ENCODE measurements around the gene CELF4.
A peak's percentile ranks its signal among the peaks of the same experiment; 100 is the strongest.

CELF4 gene

DNA sequence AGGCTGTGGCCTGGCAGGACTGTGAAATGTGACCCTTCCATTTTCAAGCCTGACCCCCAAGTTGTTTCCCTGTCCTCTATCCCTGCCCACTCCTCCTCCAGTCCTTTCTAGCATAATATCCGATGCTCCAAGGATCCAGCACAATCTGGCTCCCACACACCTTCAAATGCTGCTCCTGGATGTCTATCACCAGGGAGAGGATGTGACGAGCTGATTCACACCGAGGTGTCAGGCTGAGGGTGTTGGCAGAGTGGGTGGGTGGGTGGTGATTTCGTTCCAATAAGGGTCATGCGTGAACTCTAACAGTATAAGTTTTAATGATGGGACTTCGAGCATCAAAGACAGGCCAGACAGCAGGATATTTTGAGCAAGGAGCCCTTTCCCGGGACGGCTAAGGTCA lies 107.8 kb downstream of the CELF4 start:
- Mint-ChIP-seq H3K9me3 (no peaks in the 10 kb centered on the region), H3K36me3 (ENCODE audit: low read depth) (no peaks in the 10 kb centered on the region), H3K4me3 (no peak overlapping the region), H3K4me1 (ENCODE audit: low read depth) (no peaks in the 10 kb centered on the region), H3K27ac (no peak overlapping the region), H3K27me3 (ENCODE audit: low read depth) (no peaks in the 10 kb centered on the region)
- no peak for DNase-seq (ENCODE audit: low spot score)

DNA sequence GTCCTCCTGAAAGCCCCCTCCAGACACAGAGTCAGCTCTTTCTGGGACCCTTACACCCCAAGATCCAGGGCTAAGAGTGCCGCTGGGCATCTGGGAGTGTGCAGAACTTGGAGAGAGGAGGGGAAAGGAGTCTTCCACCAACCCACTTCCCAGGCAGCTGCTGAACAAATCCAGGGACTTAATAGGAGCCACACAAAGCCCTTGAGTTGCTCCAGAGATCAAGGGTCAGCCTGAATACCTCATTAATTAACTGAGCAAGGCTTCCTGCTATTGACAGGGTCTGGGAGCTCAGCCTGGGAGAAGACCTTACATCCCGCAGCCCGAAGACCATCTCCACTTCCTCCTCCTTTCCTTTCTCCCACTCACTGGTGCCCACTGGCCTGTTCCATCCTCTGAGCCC lies 108.3 kb downstream of the CELF4 start:
- no peak for DNase-seq (ENCODE audit: low spot score)
- no peak overlapping the region for H3K27ac Mint-ChIP-seq
- H3K9me3 Mint-ChIP-seq, result no peaks in the 10 kb centered on the region
- H3K36me3 Mint-ChIP-seq (ENCODE audit: low read depth), result no peaks in the 10 kb centered on the region
- no peaks in the 10 kb centered on the region for H3K27me3 Mint-ChIP-seq (ENCODE audit: low read depth)
- H3K4me1 Mint-ChIP-seq (ENCODE audit: low read depth), result no peaks in the 10 kb centered on the region
- no peak overlapping the region for H3K4me3 Mint-ChIP-seq

GRCh38 chr18:37456873-37457272 lies 108.7 kb downstream of the CELF4 start:
- no peaks in the 10 kb centered on the region for H3K9me3 Mint-ChIP-seq
- no peaks in the 10 kb centered on the region for H3K36me3 Mint-ChIP-seq (ENCODE audit: low read depth)
- no peaks in the 10 kb centered on the region for H3K4me1 Mint-ChIP-seq (ENCODE audit: low read depth)
- H3K27ac Mint-ChIP-seq, result no peak overlapping the region
- no peak for DNase-seq (ENCODE audit: low spot score)
- no peaks in the 10 kb centered on the region for H3K27me3 Mint-ChIP-seq (ENCODE audit: low read depth)
- H3K4me3 Mint-ChIP-seq, result no peak overlapping the region

- no peaks in the 10 kb centered on the region for H3K27me3 Mint-ChIP-seq (ENCODE audit: low read depth)
- H3K9me3 Mint-ChIP-seq, result no peaks in the 10 kb centered on the region
- no peak overlapping the region for H3K27ac Mint-ChIP-seq
- no peak overlapping the region for H3K4me3 Mint-ChIP-seq
- no peaks in the 10 kb centered on the region for H3K4me1 Mint-ChIP-seq (ENCODE audit: low read depth)
- DNase-seq (ENCODE audit: low spot score), result no peak
- H3K36me3 Mint-ChIP-seq (ENCODE audit: low read depth), result no peaks in the 10 kb centered on the region
These were observed 109.2 kb downstream of the CELF4 start for GRCh38 chr18:37456395-37456794.

- H3K36me3 Mint-ChIP-seq (ENCODE audit: low read depth), result no peaks in the 10 kb centered on the region
- H3K9me3 Mint-ChIP-seq, result no peaks in the 10 kb centered on the region
- DNase-seq (ENCODE audit: low spot score), result no peak
These were observed 111.8 kb downstream of the CELF4 start for GRCh38 chr18:37453752-37454151.

GRCh38 chr18:37452682-37453385 lies 112.8 kb downstream of the CELF4 start:
- Mint-ChIP-seq H3K36me3 (ENCODE audit: low read depth) (no peaks in the 10 kb centered on the region), H3K4me3 (no peak overlapping the region), H3K27ac (no peak overlapping the region), H3K4me1 (ENCODE audit: low read depth) (no peaks in the 10 kb centered on the region), H3K27me3 (ENCODE audit: low read depth) (no peaks in the 10 kb centered on the region), H3K9me3 (no peaks in the 10 kb centered on the region)
- DNase-seq (ENCODE audit: low spot score), result no peak

More at GRCh38 chr18:37453752-37454151, 111.8 kb downstream of the CELF4 start:
- Mint-ChIP-seq H3K27ac (no peak overlapping the region), H3K27me3 (ENCODE audit: low read depth) (no peaks in the 10 kb centered on the region), H3K4me3 (no peak overlapping the region), H3K4me1 (ENCODE audit: low read depth) (no peaks in the 10 kb centered on the region)

DNA sequence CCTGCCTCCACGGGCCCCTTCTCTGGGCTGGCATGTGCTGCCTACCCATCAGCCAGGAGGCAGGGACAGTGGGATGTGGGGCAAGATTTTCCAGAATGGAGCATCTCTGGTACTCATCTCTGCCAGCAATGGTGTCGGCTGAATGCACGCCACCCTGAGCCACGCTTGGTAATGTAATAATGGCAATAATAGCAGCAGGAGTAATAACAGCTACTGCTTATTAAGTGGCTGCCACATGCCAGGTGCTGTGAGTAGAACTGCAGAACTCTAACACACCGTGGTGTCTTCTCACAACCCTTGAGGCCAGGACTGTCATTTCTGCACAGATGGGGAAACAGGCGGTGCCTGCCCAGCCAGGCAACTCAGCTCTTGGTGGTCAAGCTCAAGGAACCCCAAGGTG lies 113.6 kb downstream of the CELF4 start:
- no peak for DNase-seq (ENCODE audit: low spot score)
- Mint-ChIP-seq H3K4me1 (ENCODE audit: low read depth) (no peaks in the 10 kb centered on the region), H3K36me3 (ENCODE audit: low read depth) (no peaks in the 10 kb centered on the region), H3K27me3 (ENCODE audit: low read depth) (no peaks in the 10 kb centered on the region), H3K4me3 (no peak overlapping the region), H3K27ac (no peak overlapping the region), H3K9me3 (no peaks in the 10 kb centered on the region)

GRCh38 chr18:37451239-37451825 lies 114.3 kb downstream of the CELF4 start:
- no peaks in the 10 kb centered on the region for H3K4me1 Mint-ChIP-seq (ENCODE audit: low read depth)
- H3K9me3 Mint-ChIP-seq, result no peaks in the 10 kb centered on the region
- DNase-seq (ENCODE audit: low spot score), result no peak
- no peak overlapping the region for H3K27ac Mint-ChIP-seq
- H3K36me3 Mint-ChIP-seq (ENCODE audit: low read depth), result no peaks in the 10 kb centered on the region
- no peak overlapping the region for H3K4me3 Mint-ChIP-seq
- no peaks in the 10 kb centered on the region for H3K27me3 Mint-ChIP-seq (ENCODE audit: low read depth)

- no peaks in the 10 kb centered on the region for H3K36me3 Mint-ChIP-seq (ENCODE audit: low read depth)
- H3K4me3 Mint-ChIP-seq, result no peak overlapping the region
- H3K27me3 Mint-ChIP-seq (ENCODE audit: low read depth), result no peaks in the 10 kb centered on the region
- no peaks in the 10 kb centered on the region for H3K9me3 Mint-ChIP-seq
- H3K27ac Mint-ChIP-seq, result no peak overlapping the region
- no peak for DNase-seq (ENCODE audit: low spot score)
- H3K4me1 Mint-ChIP-seq (ENCODE audit: low read depth), result no peaks in the 10 kb centered on the region
These were observed 115.0 kb downstream of the CELF4 start for GRCh38 chr18:37450434-37451132.

GRCh38 chr18:37449618-37450017 lies 116.0 kb downstream of the CELF4 start:
- H3K36me3 Mint-ChIP-seq (ENCODE audit: low read depth), result no peaks in the 10 kb centered on the region

GRCh38 chr18:37448946-37449345 lies 116.7 kb downstream of the CELF4 start:
- Mint-ChIP-seq H3K4me1 (ENCODE audit: low read depth) (peaks cover 6% of the 10 kb centered on the region), H3K4me3 (no peak overlapping the region), H3K9me3 (no peaks in the 10 kb centered on the region), H3K27me3 (ENCODE audit: low read depth) (peaks cover 2% of the 10 kb centered on the region), H3K36me3 (ENCODE audit: low read depth) (no peaks in the 10 kb centered on the region), H3K27ac (peak overlapping the region; percentile 9)
- no peak for DNase-seq (ENCODE audit: low spot score)

More at GRCh38 chr18:37449618-37450017, 116.0 kb downstream of the CELF4 start:
- no peak overlapping the region for H3K4me3 Mint-ChIP-seq
- H3K27me3 Mint-ChIP-seq (ENCODE audit: low read depth), result peaks cover 2% of the 10 kb centered on the region
- DNase-seq (ENCODE audit: low spot score), result no peak
- no peak overlapping the region for H3K27ac Mint-ChIP-seq
- peaks cover 4% of the 10 kb centered on the region for H3K4me1 Mint-ChIP-seq (ENCODE audit: low read depth)
- no peaks in the 10 kb centered on the region for H3K9me3 Mint-ChIP-seq

DNA sequence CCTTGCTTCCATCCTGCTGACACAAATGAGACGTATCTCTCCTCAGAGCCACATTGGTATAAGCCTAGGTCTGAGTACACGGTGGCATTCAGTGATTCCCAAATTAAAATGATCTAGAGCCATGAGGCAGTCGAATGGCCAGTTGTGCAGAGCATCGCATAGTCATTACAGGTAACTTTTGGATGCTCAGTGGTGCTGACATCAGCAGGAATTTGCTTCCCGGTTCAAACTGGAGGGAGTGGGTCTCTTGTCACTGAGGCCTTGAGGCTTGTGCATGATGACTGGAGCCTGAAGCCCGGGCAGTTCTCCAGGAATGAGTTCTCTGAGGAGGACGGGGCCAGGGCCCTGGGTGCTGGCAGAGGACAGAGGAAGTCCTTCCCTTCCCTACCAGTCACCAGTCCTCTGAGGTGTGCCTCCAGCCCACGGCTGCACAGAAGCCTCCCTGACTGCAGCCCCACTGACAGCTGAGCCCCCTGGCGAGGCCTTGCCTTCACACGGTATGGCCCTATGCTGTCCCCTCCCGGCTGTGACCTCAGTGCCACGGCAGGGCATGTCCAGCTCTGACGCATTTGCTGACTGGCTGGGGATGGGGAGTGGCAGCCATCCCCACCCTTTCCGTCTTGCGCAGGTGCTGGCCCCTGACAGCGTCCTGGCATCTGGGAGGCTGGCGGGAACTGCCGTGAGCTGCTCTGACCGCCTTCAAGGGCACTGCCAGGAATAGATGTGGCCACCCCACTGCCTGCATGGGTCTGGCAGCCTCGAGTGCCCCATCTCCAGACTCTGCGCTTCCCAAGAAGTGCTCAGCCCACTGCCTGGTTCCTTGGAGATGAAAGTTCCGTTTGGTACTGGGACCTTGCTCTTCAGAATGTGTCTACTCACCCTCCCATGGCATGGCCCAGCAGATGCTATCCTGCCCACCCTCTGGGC lies 117.4 kb downstream of the CELF4 start:
- peaks cover 6% of the 10 kb centered on the region for H3K4me1 Mint-ChIP-seq (ENCODE audit: low read depth)
- H3K27ac Mint-ChIP-seq, result no peak overlapping the region
- H3K4me3 Mint-ChIP-seq, result no peak overlapping the region
- no peak for DNase-seq (ENCODE audit: low spot score)
- H3K36me3 Mint-ChIP-seq (ENCODE audit: low read depth), result no peaks in the 10 kb centered on the region
- H3K27me3 Mint-ChIP-seq (ENCODE audit: low read depth), result peaks cover 2% of the 10 kb centered on the region
- no peaks in the 10 kb centered on the region for H3K9me3 Mint-ChIP-seq

DNA sequence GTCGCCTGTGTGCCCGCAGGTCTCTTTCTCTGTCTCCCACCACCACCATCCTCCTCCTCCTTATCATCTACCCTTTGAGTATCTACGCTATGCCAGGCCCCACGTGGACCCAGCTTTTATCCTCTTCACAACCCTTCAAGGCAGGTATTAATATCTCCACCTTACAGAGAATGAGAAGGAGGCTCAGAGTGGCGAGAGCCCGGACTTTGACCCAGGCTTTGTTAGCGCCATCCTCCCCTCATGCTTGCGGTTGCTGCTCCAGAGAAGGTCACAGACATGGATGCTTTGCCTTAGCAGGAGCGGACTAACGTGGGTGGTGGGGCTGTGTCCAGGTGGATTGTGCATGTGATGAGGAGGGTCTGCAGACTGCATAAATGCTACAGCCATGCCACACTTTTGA lies 119.8 kb downstream of the CELF4 start:
- Mint-ChIP-seq H3K36me3 (ENCODE audit: low read depth) (no peaks in the 10 kb centered on the region), H3K27ac (no peak overlapping the region), H3K4me1 (ENCODE audit: low read depth) (peaks cover 6% of the 10 kb centered on the region), H3K4me3 (no peak overlapping the region), H3K27me3 (ENCODE audit: low read depth) (peaks cover 2% of the 10 kb centered on the region), H3K9me3 (no peaks in the 10 kb centered on the region)
- DNase-seq (ENCODE audit: low spot score), result no peak

- no peak overlapping the region for H3K4me3 Mint-ChIP-seq
- H3K4me1 Mint-ChIP-seq (ENCODE audit: low read depth), result peaks cover 6% of the 10 kb centered on the region
- H3K27me3 Mint-ChIP-seq (ENCODE audit: low read depth), result peaks cover 2% of the 10 kb centered on the region
- no peaks in the 10 kb centered on the region for H3K36me3 Mint-ChIP-seq (ENCODE audit: low read depth)
- H3K9me3 Mint-ChIP-seq, result no peaks in the 10 kb centered on the region
- H3K27ac Mint-ChIP-seq, result no peak overlapping the region
- no peak for DNase-seq (ENCODE audit: low spot score)
These were observed 120.2 kb downstream of the CELF4 start for GRCh38 chr18:37445368-37445767.
